ENCODE data around the gene PRAMEF1. TPM values are rescaled to one million over a fixed set of nuclear protein-coding genes. Genes with fewer than 3 reads are reported as not detected.

The PRAMEF1 gene
- polyA plus RNA-seq, 3 donors, result not detected

DNA sequence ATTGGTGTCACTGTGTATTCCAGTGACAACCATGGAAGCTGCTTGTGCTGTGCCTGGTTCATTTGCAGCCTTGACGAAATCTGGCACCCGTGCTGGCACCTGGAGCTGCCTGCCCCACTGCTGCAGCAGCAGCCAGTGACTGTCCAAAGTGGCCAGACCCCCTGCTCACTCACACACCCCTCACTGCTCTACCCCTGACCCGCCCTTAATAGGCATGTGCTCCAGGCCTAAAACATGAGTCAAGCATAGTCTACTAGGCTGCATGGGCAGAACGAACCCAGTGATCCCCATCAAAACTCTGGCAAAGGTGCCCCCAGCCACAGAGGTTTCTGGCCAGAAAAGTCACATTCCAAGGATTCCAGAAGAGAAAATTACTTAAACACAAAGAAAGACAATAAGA is 7.7 kb downstream of the PRAMEF1 start:
- Mint-ChIP-seq H3K36me3 (no peaks in the 10 kb centered on the region), H3K4me1 (no peaks in the 10 kb centered on the region), H3K9me3 (peaks cover 1 to 9% (median 4%) of the 10 kb centered on the region in 7 donors), H3K27ac (no peak overlapping the region), H3K4me3 (no peak overlapping the region), H3K27me3 (ENCODE audit: low read depth in 3 of 3) (peaks cover 2 to 4% (median 3%) of the 10 kb centered on the region in 3 donors)
- H4K20me1 ChIP-seq (ENCODE audit: insufficient read depth, low read length), result no peaks in the 10 kb centered on the region
- no peak overlapping the region for H3K4me3 ChIP-seq (replicated peaks in 1 of 3; ENCODE audit: low read depth in 2 of 3, low read length in 3 of 3)
- no peaks in the 10 kb centered on the region for H3K9me3 ChIP-seq (replicated peaks in 1 of 2; ENCODE audit: control insufficient read depth in 1 of 2, insufficient read depth in 1 of 2, low read length in 2 of 2)
- no peaks in the 10 kb centered on the region for H3K27me3 ChIP-seq (ENCODE audit: control insufficient read depth in 2 of 2, insufficient read depth in 2 of 2, low read length in 2 of 2)
- no peak overlapping the region for H3K27ac ChIP-seq (ENCODE audit: low read depth in 1 of 2, low read length in 2 of 2)
- no peak overlapping the region for H3K9ac ChIP-seq (ENCODE audit: insufficient read depth, low read length, poor library complexity, severe bottlenecking)
- no peaks in the 10 kb centered on the region for H3K36me3 ChIP-seq (replicated peaks in 1 of 2; ENCODE audit: control insufficient read depth in 1 of 2, insufficient read depth in 2 of 2, low read length in 2 of 2)
- DNase-seq, result no peak
- 81% methylated on average over 3 of the region's 4 CpGs for WGBS (ENCODE audit: insufficient coverage)
- H3K4me2 ChIP-seq (replicated peaks; ENCODE audit: extremely low read depth, low read length, poor library complexity, severe bottlenecking), result no peak overlapping the region
- intact Hi-C loops (cut with micrococcal nuclease), result no loop called here
- no peaks in the 10 kb centered on the region for H3K79me2 ChIP-seq (ENCODE audit: insufficient read depth, low read length)
- H2AFZ ChIP-seq (ENCODE audit: insufficient read depth, low read depth, low read length, poor library complexity, severe bottlenecking), result no peak overlapping the region
- TF ChIP-seq, protein P1, sequence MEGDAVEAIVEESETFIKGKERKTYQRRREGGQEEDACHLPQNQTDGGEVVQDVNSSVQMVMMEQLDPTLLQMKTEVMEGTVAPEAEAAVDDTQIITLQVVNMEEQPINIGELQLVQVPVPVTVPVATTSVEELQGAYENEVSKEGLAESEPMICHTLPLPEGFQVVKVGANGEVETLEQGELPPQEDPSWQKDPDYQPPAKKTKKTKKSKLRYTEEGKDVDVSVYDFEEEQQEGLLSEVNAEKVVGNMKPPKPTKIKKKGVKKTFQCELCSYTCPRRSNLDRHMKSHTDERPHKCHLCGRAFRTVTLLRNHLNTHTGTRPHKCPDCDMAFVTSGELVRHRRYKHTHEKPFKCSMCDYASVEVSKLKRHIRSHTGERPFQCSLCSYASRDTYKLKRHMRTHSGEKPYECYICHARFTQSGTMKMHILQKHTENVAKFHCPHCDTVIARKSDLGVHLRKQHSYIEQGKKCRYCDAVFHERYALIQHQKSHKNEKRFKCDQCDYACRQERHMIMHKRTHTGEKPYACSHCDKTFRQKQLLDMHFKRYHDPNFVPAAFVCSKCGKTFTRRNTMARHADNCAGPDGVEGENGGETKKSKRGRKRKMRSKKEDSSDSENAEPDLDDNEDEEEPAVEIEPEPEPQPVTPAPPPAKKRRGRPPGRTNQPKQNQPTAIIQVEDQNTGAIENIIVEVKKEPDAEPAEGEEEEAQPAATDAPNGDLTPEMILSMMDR (IDR thresholded peaks at IDR 0.05), result no peak
- H3K4me1 ChIP-seq (ENCODE audit: control insufficient read depth in 1 of 2, insufficient read depth in 2 of 2, low read length in 2 of 2), result no peaks in the 10 kb centered on the region

DNA sequence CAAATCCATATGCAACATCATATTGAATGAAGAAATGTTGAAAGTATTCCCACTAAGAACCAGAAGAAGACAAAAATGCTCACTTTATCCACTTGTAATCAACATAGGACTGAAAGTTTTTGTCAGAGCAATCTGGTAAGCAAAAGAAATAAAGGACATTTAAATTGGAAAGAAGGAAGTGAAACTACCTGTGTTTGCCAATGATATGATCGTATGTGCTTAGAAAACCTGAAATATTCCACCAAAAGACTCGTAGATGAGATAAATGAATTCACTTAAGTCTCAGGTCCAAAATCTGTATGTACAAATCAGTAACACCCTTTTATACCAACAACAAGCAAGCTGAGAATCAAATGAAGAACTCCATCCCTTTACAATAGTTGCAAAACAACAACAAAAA is 8.5 kb downstream of the PRAMEF1 start:
- H3K27ac ChIP-seq (ENCODE audit: low read depth in 1 of 2, low read length in 2 of 2), result no peak overlapping the region
- no peaks in the 10 kb centered on the region for H3K36me3 Mint-ChIP-seq
- H3K4me1 Mint-ChIP-seq, result no peaks in the 10 kb centered on the region
- H3K9me3 Mint-ChIP-seq, result peaks cover 2 to 13% (median 5%) of the 10 kb centered on the region in 7 donors
- no peak overlapping the region for H3K27ac Mint-ChIP-seq
- H4K20me1 ChIP-seq (ENCODE audit: insufficient read depth, low read length), result no peaks in the 10 kb centered on the region
- no peak overlapping the region for H3K4me3 Mint-ChIP-seq
- H3K9me3 ChIP-seq (replicated peaks in 1 of 2; ENCODE audit: control insufficient read depth in 1 of 2, insufficient read depth in 1 of 2, low read length in 2 of 2), result no peaks in the 10 kb centered on the region
- no peak overlapping the region for H3K4me2 ChIP-seq (replicated peaks; ENCODE audit: extremely low read depth, low read length, poor library complexity, severe bottlenecking)
- H3K36me3 ChIP-seq (replicated peaks in 1 of 2; ENCODE audit: control insufficient read depth in 1 of 2, insufficient read depth in 2 of 2, low read length in 2 of 2), result no peaks in the 10 kb centered on the region
- WGBS (ENCODE audit: insufficient coverage), result no CpG with 5 or more reads among the region's 2 CpGs
- no peaks in the 10 kb centered on the region for H3K4me1 ChIP-seq (ENCODE audit: control insufficient read depth in 1 of 2, insufficient read depth in 2 of 2, low read length in 2 of 2)
- TF ChIP-seq, protein P1 (IDR thresholded peaks at IDR 0.05), result no peak
- H3K27me3 Mint-ChIP-seq (ENCODE audit: low read depth in 3 of 3), result peaks cover 3 to 4% (median 4%) of the 10 kb centered on the region in 3 donors
- no peak for DNase-seq
- no peak overlapping the region for H3K9ac ChIP-seq (ENCODE audit: insufficient read depth, low read length, poor library complexity, severe bottlenecking)
- H3K79me2 ChIP-seq (ENCODE audit: insufficient read depth, low read length), result no peaks in the 10 kb centered on the region
- no peak overlapping the region for H2AFZ ChIP-seq (ENCODE audit: insufficient read depth, low read depth, low read length, poor library complexity, severe bottlenecking)
- H3K4me3 ChIP-seq (replicated peaks in 1 of 3; ENCODE audit: low read depth in 2 of 3, low read length in 3 of 3), result no peak overlapping the region
- intact Hi-C loops (cut with micrococcal nuclease), result no loop called here
- H3K27me3 ChIP-seq (ENCODE audit: control insufficient read depth in 2 of 2, insufficient read depth in 2 of 2, low read length in 2 of 2), result no peaks in the 10 kb centered on the region
